ENCODE data around the gene AGBL3.

The AGBL3 gene

DNA sequence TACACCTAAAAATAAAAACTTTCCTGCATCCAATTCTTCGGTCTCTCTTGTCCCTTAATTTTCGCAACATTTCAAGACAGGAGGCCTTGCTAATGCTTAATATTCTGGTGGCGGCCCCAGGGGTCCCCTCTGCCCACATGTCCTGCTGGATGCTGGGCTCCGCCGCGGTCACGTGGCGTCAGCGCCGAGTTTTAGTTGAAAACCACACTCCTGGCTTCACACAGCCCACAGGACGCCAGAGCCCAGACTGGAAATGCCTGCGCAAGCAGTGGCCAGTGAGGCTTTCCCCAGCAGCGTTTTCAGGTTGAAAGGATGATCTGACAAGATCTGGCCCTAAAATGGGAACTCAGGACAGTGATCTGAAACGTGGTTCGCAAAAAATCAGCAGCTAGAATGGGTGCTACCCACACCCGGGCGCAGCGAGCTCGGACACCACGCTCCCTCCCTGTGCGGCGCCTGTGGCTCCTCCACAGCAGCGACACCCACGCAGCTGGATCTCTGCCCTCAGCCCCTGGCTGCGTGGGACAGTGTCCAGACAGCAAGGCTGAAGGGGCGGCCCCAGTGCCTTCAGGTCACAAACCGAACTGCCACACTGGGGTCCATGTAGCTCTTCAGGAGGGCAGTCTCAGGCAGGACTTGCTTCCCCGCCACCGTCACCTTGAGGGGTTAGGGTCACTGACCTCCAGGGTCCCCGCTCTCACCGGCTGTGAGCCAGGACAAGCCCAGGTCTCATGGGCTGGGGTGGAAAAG, 195.8 kb downstream of the AGBL3 start:
- TF ChIP-seq, protein P1, sequence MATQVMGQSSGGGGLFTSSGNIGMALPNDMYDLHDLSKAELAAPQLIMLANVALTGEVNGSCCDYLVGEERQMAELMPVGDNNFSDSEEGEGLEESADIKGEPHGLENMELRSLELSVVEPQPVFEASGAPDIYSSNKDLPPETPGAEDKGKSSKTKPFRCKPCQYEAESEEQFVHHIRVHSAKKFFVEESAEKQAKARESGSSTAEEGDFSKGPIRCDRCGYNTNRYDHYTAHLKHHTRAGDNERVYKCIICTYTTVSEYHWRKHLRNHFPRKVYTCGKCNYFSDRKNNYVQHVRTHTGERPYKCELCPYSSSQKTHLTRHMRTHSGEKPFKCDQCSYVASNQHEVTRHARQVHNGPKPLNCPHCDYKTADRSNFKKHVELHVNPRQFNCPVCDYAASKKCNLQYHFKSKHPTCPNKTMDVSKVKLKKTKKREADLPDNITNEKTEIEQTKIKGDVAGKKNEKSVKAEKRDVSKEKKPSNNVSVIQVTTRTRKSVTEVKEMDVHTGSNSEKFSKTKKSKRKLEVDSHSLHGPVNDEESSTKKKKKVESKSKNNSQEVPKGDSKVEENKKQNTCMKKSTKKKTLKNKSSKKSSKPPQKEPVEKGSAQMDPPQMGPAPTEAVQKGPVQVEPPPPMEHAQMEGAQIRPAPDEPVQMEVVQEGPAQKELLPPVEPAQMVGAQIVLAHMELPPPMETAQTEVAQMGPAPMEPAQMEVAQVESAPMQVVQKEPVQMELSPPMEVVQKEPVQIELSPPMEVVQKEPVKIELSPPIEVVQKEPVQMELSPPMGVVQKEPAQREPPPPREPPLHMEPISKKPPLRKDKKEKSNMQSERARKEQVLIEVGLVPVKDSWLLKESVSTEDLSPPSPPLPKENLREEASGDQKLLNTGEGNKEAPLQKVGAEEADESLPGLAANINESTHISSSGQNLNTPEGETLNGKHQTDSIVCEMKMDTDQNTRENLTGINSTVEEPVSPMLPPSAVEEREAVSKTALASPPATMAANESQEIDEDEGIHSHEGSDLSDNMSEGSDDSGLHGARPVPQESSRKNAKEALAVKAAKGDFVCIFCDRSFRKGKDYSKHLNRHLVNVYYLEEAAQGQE (IDR thresholded peaks at IDR 0.05; ENCODE audit: low read depth) = no peak
- TF ChIP-seq NFIC (IDR thresholded peaks at IDR 0.05) (no peak), CREB1 (IDR thresholded peaks at IDR 0.05; ENCODE audit: low read depth) (no peak), EGR1 (IDR thresholded peaks at IDR 0.05) (no peak), YY1 (IDR thresholded peaks at IDR 0.05; ENCODE audit: low read depth) (no peak), FOXM1 (IDR thresholded peaks at IDR 0.05; ENCODE audit: borderline replicate concordance, low read depth) (no peak), ZBTB7A (IDR thresholded peaks at IDR 0.05; ENCODE audit: low read depth) (no peak), TCF12 (IDR thresholded peaks at IDR 0.05; ENCODE audit: low read depth) (no peak), TEAD4 (IDR thresholded peaks at IDR 0.05) (no peak), RAD21 (IDR thresholded peaks at IDR 0.05; ENCODE audit: low read depth) (no peak), TAF1 (IDR thresholded peaks at IDR 0.05; ENCODE audit: low read depth) (no peak), CEBPB (IDR thresholded peaks at IDR 0.05) (no peak), EP300 (IDR thresholded peaks at IDR 0.05; ENCODE audit: borderline replicate concordance) (no peak)
- TF ChIP-seq, protein P2, sequence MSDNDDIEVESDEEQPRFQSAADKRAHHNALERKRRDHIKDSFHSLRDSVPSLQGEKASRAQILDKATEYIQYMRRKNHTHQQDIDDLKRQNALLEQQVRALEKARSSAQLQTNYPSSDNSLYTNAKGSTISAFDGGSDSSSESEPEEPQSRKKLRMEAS (IDR thresholded peaks at IDR 0.05) = no peak
- TF ChIP-seq, protein P3, sequence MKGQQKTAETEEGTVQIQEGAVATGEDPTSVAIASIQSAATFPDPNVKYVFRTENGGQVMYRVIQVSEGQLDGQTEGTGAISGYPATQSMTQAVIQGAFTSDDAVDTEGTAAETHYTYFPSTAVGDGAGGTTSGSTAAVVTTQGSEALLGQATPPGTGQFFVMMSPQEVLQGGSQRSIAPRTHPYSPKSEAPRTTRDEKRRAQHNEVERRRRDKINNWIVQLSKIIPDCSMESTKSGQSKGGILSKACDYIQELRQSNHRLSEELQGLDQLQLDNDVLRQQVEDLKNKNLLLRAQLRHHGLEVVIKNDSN (IDR thresholded peaks at IDR 0.05) = no peak

DNA sequence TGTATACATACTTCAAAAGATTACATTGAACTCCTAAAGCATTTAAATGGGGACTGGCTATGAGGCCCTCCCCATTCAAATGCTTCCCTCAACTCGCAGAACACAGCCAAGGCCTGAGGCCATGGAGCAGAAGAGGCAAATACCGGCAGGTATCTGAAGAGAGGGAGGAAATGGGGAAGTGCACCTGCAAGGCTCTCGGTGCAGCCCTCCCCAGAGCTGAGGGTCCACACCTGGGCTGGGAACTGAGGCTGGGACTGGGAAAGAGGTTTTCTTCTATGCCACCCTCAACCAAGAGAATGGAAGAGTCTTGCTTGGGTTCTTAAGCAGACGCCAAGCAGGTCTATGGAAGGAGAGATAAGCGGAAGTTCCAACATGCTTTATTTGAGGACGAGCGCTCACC, 197.2 kb downstream of the AGBL3 start:
- TF ChIP-seq TAF1 (IDR thresholded peaks at IDR 0.05; ENCODE audit: low read depth) (no peak), CEBPB (IDR thresholded peaks at IDR 0.05) (no peak), FOXM1 (IDR thresholded peaks at IDR 0.05; ENCODE audit: borderline replicate concordance, low read depth) (no peak), NFIC (IDR thresholded peaks at IDR 0.05) (no peak), RAD21 (IDR thresholded peaks at IDR 0.05; ENCODE audit: low read depth) (no peak), TEAD4 (IDR thresholded peaks at IDR 0.05) (no peak), EP300 (IDR thresholded peaks at IDR 0.05; ENCODE audit: borderline replicate concordance) (no peak), ZBTB7A (IDR thresholded peaks at IDR 0.05; ENCODE audit: low read depth) (no peak), EGR1 (IDR thresholded peaks at IDR 0.05) (no peak), TCF12 (IDR thresholded peaks at IDR 0.05; ENCODE audit: low read depth) (no peak), CREB1 (IDR thresholded peaks at IDR 0.05; ENCODE audit: low read depth) (no peak), YY1 (IDR thresholded peaks at IDR 0.05; ENCODE audit: low read depth) (no peak)
- TF ChIP-seq, protein P1 (IDR thresholded peaks at IDR 0.05; ENCODE audit: low read depth) = no peak
- TF ChIP-seq, protein P3 (IDR thresholded peaks at IDR 0.05) = no peak
- TF ChIP-seq, protein P2 (IDR thresholded peaks at IDR 0.05) = no peak

DNA sequence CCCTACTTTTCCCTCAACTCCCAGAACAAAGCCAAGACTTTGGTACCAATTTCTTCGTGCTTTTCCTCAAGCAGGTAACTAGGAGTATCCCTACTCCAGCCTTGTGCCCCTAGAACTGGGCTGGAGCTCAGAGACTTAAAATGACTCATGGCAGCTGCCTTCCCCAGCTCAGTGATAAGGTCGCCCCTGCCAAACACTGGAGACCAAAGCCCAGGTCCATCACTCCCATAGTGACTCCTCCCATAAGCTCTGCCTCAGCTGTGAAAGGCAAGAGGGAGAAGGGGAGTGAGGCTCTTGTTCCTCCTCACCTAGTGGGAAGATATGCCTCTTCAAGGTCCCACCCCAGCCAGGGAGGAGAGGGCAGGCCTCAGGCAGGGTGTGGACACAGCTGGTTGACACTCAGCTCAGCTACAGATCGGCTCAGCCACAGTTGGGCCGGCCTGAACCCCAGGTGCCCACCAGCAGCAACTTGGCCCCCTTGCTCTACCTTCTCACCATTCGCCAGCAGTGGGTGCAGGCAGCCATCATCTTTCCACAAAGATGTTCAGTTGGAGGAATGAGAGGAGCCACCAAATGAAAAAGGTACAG, 198.0 kb downstream of the AGBL3 start:
- TF ChIP-seq CREB1 (IDR thresholded peaks at IDR 0.05; ENCODE audit: low read depth) = no peak
- TF ChIP-seq TAF1 (IDR thresholded peaks at IDR 0.05; ENCODE audit: low read depth) = no peak
- TF ChIP-seq, protein P2 (IDR thresholded peaks at IDR 0.05) = no peak
- TF ChIP-seq TEAD4 (IDR thresholded peaks at IDR 0.05) = no peak
- TF ChIP-seq, protein P3 (IDR thresholded peaks at IDR 0.05) = no peak
- no peak for TF ChIP-seq EGR1 (IDR thresholded peaks at IDR 0.05)
- no peak for TF ChIP-seq TCF12 (IDR thresholded peaks at IDR 0.05; ENCODE audit: low read depth)
- TF ChIP-seq FOXM1 (IDR thresholded peaks at IDR 0.05; ENCODE audit: borderline replicate concordance, low read depth) = no peak

Data from Ishikawa (cell line).